Measurements from ENCODE around the gene MRPS35.

MRPS35 gene

GRCh38 chr12:27705263-27705662 is 5.4 kb upstream of the MRPS35 start:
- H3K4me3 ChIP-seq (ENCODE audit: low read depth, low read length): no peak overlapping the region
- no peak for TF ChIP-seq CTCF (IDR thresholded peaks at IDR 0.05; ENCODE audit: insufficient read depth, low read depth, low read length, missing control alignments)
- DNase-seq (ENCODE audit: low read depth): no peak

- no peak for TF ChIP-seq CTCF (IDR thresholded peaks at IDR 0.05; ENCODE audit: insufficient read depth, low read depth, low read length, missing control alignments)
- no peak for DNase-seq (ENCODE audit: low read depth)
- no peak overlapping the region for H3K4me3 ChIP-seq (ENCODE audit: low read depth, low read length)
These were observed 3.4 kb upstream of the MRPS35 start for GRCh38 chr12:27707216-27707615.

- TF ChIP-seq CTCF (IDR thresholded peaks at IDR 0.05; ENCODE audit: insufficient read depth, low read depth, low read length, missing control alignments): no peak
- no peak for DNase-seq (ENCODE audit: low read depth)
- H3K4me3 ChIP-seq (ENCODE audit: low read depth, low read length): peak overlapping the region; percentile 93
These were observed 1.3 kb upstream of the MRPS35 start for GRCh38 chr12:27709212-27709931.

GRCh38 chr12:27709932-27710591 is 570 bp upstream of the MRPS35 start:
- H3K4me3 ChIP-seq (ENCODE audit: low read depth, low read length): peak overlapping the region; percentile 93
- DNase-seq (ENCODE audit: low read depth): peak; percentile 51
- TF ChIP-seq CTCF (IDR thresholded peaks at IDR 0.05; ENCODE audit: insufficient read depth, low read depth, low read length, missing control alignments): no peak

- TF ChIP-seq CTCF (IDR thresholded peaks at IDR 0.05; ENCODE audit: insufficient read depth, low read depth, low read length, missing control alignments): no peak
- peak; percentile 57 for DNase-seq (ENCODE audit: low read depth)
- peak overlapping the region; percentile 93 for H3K4me3 ChIP-seq (ENCODE audit: low read depth, low read length)
These were observed 668 bp downstream of the MRPS35 start for GRCh38 chr12:27711317-27711682.

GRCh38 chr12:27711967-27712366 is 1.3 kb downstream of the MRPS35 start:
- DNase-seq (ENCODE audit: low read depth): no peak
- peak overlapping the region; percentile 93 for H3K4me3 ChIP-seq (ENCODE audit: low read depth, low read length)
- TF ChIP-seq CTCF (IDR thresholded peaks at IDR 0.05; ENCODE audit: insufficient read depth, low read depth, low read length, missing control alignments): no peak
